ENCODE results near the gene EDDM3A. TPM values are rescaled to one million over a fixed set of nuclear protein-coding genes. Genes with fewer than 3 reads are reported as not detected.

EDDM3A gene
- polyA plus RNA-seq, 1 of the 3 experiments (the other 2 are of a cell fraction) = not detected

GRCh38 chr14:20711685-20712084 lies 34.0 kb upstream of the EDDM3A start:
- peaks cover 32% of the 10 kb centered on the region for H3K27me3 ChIP-seq (ENCODE audit: insufficient read depth)
- H3K4me1 ChIP-seq (ENCODE audit: control insufficient read depth in 1 of 2, insufficient read depth in 2 of 2, low read depth in 1 of 2, low read length in 1 of 2) = no peaks in the 10 kb centered on the region
- 1% methylated on average over 4 of the region's 4 CpGs for WGBS (ENCODE audit: low lambda C conversion rate)
- no peak overlapping the region for H3K27ac ChIP-seq (ENCODE audit: low read depth in 2 of 2, low read length in 1 of 2)
- no peak for DNase-seq
- H2AFZ ChIP-seq (ENCODE audit: low read depth) = no peak overlapping the region
- no peaks in the 10 kb centered on the region for H3K9me3 ChIP-seq
- no peak overlapping the region for H3K4me3 ChIP-seq (ENCODE audit: low read depth in 2 of 2, low read length in 1 of 2)
- no peaks in the 10 kb centered on the region for H3K79me2 ChIP-seq (ENCODE audit: insufficient read depth)
- no peak for TF ChIP-seq SIN3A (IDR thresholded peaks at IDR 0.05; ENCODE audit: borderline replicate concordance, low read depth, low read length)
- no peak for TF ChIP-seq IRF3 (IDR thresholded peaks at IDR 0.05; ENCODE audit: low read depth, low read length)
- no peak for TF ChIP-seq NRF1 (IDR thresholded peaks at IDR 0.05; ENCODE audit: low read depth, low read length)
- no peak for TF ChIP-seq NFIC (IDR thresholded peaks at IDR 0.05; ENCODE audit: borderline replicate concordance)
- no peak for TF ChIP-seq RAD21 (IDR thresholded peaks at IDR 0.05; ENCODE audit: low read length)
- TF ChIP-seq EZH2phosphoT487 (IDR thresholded peaks at IDR 0.05; ENCODE audit: borderline replicate concordance, low read depth) = no peak
- TF ChIP-seq RXRA (IDR thresholded peaks at IDR 0.05; ENCODE audit: borderline replicate concordance, low read depth) = no peak
- no peak for TF ChIP-seq POLR2AphosphoS5 (IDR thresholded peaks at IDR 0.05; ENCODE audit: low read depth, low read length)
- no peak for TF ChIP-seq ELF1 (IDR thresholded peaks at IDR 0.05)
- no peak for TF ChIP-seq MEF2A (IDR thresholded peaks at IDR 0.05; ENCODE audit: borderline replicate concordance, low read depth)
- TF ChIP-seq USF1 (IDR thresholded peaks at IDR 0.05; ENCODE audit: borderline replicate concordance, low read depth) = no peak
- TF ChIP-seq FOXM1 (IDR thresholded peaks at IDR 0.05; ENCODE audit: low read depth) = no peak
- no peak for TF ChIP-seq REST (IDR thresholded peaks at IDR 0.05; ENCODE audit: low read depth, low read length)
- no peak for TF ChIP-seq GABPA (IDR thresholded peaks at IDR 0.05; ENCODE audit: low read depth)
- TF ChIP-seq MXI1 (IDR thresholded peaks at IDR 0.05; ENCODE audit: low read depth, low read length) = no peak
- TF ChIP-seq YY1 (IDR thresholded peaks at IDR 0.05; ENCODE audit: low read depth) = no peak
- no peak overlapping the region for H3K4me2 ChIP-seq
- no peak overlapping the region for H3K9ac ChIP-seq
- H3K9me2 ChIP-seq = no peaks in the 10 kb centered on the region
- no peaks in the 10 kb centered on the region for H3K36me3 ChIP-seq (replicated peaks in 1 of 2; ENCODE audit: control insufficient read depth in 1 of 2, insufficient read depth in 2 of 2, low read length in 1 of 2)
- no peaks in the 10 kb centered on the region for H4K20me1 ChIP-seq (ENCODE audit: insufficient read depth)
- ChIA-PET CTCF (interaction anchor here (0.9 to 1.0 kb wide), 2 partner anchors 146 to 259 kb away, joined by 3 read pairs; no protein-coding TSS in a partner anchor), POLR2A (no interaction called here)
- no peaks in the 10 kb centered on the region for H3F3A ChIP-seq (replicated peaks; ENCODE audit: insufficient read depth)
